ENCODE data around the gene ADNP.

GRCh38 chr20:50953196-50953595 is 22.0 kb upstream of the ADNP start:
- TF ChIP-seq CTCF (IDR thresholded peaks at IDR 0.05): no peak
- TF ChIP-seq POLR2AphosphoS5 (IDR thresholded peaks at IDR 0.05): no peak
- no peak for TF ChIP-seq POLR2A (IDR thresholded peaks at IDR 0.05)
- TF ChIP-seq EP300 (IDR thresholded peaks at IDR 0.05): no peak

All from gastroesophageal sphincter (tissue), 3 donors.